Choroid plexus epithelial cell (primary cell): Measurements from ENCODE around the gene TAT.
"Not testable (repeated sequence)": the region's sequence is repeated elsewhere in the genome, so short reads cannot be mapped to it uniquely, and the experiment has no call there.

Source experiments
- DNase-seq: peaks from one replicate; pipeline ENCODE4 v3.0.0-alpha.2; 2010; ENCODE audit warnings: low read depth
- H3K4me3 ChIP-seq: 2 replicates; pipeline ENCODE4 v1.5.1; 2011; ENCODE audit warnings: low read depth, mild to moderate bottlenecking, control low read depth, low read length, moderate library complexity
- TF ChIP-seq, protein P1 (sequence below): conservative IDR thresholded peaks from 2 replicates; pipeline ENCODE4 v1.5.1; 2011; ENCODE audit warnings: low read depth, mild to moderate bottlenecking, control low read depth, inconsistent platforms, low read length, moderate library complexity

TAT gene

DNA sequence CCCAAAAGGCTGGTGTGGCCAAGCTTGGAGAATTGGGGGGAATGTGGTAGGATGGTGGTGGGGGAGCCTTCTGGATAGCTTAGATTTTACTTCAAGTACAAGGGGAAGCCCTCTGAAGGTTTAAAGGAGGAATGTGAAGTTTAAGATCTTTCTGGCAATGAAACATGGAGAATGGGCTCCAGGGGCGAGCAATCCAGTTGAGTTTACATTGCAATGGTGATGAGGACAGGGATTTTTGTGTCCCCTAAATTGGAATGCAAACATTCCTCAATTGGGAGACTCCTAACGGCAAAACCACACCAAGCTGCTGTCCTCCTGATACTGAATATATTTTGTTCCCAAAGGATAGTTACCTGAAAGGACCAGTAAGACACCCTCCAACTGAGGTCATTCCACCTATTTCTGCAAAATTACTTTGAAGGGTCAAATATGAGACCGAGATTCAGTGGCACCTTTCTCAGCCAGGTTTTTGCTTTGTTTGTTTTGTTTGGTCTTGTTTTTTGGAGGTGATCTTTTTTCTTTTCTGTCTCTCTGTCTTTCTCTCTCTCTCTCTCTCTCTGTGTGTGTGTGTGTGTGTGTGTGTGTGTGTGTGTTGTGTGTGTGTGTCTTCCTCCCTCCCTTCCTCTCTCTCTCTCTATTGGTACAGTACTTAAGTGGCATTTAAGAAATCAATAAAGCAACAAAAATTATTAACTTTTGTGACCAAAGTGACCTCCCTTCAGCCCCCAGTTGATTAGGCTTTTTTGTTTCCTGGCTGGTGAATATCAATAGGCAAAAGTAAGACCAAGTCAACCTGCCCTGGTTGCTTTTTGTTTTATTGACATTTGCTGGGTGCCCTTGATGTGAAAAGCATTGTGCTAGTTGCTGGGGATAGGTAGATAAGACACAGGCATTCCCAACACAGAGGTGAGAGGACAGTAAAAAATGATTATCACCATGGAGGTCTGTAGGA is 16.4 kb upstream of the TAT start:
- no peak for DNase-seq
- TF ChIP-seq, protein P1, sequence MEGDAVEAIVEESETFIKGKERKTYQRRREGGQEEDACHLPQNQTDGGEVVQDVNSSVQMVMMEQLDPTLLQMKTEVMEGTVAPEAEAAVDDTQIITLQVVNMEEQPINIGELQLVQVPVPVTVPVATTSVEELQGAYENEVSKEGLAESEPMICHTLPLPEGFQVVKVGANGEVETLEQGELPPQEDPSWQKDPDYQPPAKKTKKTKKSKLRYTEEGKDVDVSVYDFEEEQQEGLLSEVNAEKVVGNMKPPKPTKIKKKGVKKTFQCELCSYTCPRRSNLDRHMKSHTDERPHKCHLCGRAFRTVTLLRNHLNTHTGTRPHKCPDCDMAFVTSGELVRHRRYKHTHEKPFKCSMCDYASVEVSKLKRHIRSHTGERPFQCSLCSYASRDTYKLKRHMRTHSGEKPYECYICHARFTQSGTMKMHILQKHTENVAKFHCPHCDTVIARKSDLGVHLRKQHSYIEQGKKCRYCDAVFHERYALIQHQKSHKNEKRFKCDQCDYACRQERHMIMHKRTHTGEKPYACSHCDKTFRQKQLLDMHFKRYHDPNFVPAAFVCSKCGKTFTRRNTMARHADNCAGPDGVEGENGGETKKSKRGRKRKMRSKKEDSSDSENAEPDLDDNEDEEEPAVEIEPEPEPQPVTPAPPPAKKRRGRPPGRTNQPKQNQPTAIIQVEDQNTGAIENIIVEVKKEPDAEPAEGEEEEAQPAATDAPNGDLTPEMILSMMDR, result no peak
- no peak overlapping the region for H3K4me3 ChIP-seq

DNA sequence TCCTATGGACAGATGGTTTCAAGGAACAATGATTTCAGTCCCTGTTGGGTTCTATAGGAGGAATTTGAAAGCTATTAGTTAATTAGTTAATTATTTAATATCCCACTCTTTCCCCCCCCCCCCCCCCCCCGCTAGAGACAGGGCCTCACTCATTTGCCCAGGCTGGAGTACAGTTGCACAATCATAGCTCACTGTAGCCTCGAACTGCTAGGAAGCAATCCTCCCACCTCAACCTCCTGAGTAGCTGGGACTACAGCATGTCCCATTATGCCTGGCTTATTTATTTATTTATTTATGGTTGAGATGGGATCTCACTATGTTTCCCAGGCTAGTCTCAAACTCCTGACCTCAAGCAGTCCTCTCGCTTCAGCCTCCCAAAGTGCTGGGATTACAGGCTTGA is 15.0 kb upstream of the TAT start:
- no peak overlapping the region for H3K4me3 ChIP-seq
- no peak for DNase-seq
- TF ChIP-seq, protein P1, result no peak

DNA sequence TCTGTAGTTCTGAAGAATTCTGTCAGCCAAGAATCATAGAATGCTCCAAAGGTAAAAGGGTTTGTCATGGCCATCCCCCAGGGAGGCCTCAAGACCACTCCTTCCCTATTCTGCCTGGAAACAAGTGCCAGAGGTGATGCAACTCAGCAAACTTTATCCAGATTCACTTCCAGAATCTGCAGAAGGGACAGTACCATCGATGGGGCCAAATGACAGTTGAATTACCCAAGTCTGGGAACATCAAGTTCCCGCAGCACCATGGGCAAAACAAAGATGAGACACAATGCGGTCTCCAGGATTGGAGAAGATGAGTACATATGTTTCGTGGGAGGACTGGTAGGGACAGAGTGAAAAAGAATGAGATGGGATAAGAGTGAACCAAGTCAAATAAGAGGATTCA is 13.7 kb upstream of the TAT start:
- TF ChIP-seq, protein P1, result no peak
- DNase-seq, result no peak
- H3K4me3 ChIP-seq, result no peak overlapping the region

DNA sequence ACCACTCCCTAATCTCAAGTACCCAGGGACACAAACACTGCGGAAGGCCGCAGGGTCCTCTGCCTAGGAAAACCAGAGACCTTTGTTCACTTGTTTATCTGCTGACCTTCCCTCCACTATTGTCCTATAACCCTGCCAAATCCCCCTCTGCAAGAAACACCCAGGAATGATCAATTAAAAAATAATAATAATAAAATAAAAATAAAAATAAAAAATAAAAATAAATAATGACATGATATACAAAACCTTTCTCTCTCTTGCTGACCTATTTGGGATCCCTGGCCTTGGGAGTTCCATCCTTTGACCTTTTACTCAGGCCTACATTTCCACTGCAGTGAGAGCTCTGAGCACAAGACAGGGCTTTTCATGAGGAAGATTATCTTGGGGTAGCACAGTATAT is 13.2 kb upstream of the TAT start:
- not testable (repeated sequence) for DNase-seq, H3K4me3 ChIP-seq

DNA sequence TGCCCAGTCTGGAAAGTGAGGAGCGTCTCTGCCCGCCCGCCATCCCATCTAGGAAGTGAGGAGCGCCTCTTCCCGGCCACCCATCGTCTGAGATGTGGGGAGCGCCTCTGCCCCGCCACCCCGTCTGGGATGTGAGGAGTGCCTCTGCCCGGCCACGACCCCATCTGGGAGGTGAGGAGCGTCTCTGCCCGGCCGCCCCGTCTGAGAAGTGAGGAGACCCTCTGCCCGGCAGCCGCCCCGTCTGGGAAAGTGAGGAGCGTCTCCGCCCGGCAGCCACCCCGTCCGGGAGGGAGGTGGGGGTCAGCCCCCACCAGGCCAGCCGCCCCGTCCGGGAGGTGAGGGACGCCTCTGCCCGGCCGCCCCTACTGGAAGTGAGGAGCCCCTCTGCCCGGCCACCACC is 12.4 kb upstream of the TAT start:
- DNase-seq, result not testable (repeated sequence)

DNA sequence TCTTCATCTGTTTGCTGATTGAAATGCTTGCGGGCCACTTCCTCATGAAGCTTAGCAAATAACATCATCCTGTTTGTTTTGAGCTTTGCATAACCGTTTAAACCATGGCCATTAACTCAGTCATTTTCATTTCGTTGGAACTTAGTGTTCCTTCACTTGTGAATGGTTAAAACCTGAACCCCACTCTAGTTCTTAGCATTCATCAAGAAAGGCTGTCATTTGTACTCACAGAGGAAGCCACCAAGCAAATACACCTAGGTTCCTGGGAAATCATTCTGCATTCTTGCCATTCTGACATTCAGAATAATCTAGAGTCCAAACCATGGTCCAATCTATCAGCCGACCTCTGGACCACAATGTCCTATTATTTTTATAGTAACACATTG is 8.4 kb upstream of the TAT start:
- TF ChIP-seq, protein P1, result no peak
- DNase-seq, result no peak
- no peak overlapping the region for H3K4me3 ChIP-seq

More for the DNA sequence above, 12.4 kb upstream of the TAT start:
- H3K4me3 ChIP-seq, result not testable (repeated sequence)

DNA sequence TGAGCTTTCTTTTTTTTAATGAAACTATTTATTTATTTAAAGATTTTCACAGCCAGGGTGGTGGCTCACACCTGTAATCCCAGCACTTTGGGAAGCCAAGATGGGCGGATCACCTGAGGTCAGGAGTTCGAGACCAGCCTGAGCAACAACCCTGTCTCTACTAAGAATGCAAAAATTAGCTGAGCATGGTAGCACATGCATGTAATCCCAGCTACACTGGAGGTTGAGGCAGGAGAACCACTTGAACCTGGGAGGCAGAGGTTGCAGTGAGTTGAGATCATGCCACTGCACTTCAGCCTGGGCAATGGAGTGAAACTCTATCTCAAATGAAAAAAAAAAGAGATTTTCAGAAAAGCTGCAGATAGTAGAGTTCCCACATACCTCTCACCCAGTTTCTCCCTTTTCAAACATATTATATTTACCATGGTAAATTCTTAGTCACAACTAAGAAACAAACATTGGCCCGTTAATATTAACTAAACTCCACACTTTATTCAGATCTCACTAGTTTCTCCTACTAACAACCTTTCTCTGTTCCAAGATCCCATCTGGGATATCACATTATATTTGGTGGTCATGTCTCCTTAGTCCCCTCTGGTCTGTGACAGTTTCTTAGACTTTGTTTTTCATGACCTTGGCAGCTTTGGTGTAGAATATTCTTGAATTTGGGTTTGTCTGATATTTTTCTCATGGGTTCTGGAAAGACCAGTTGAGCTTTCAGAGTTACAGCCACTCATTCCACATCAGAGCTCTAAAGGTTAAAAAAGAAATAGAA is 7.8 kb upstream of the TAT start:
- no peak for DNase-seq
- no peak overlapping the region for H3K4me3 ChIP-seq
- TF ChIP-seq, protein P1, result no peak

DNA sequence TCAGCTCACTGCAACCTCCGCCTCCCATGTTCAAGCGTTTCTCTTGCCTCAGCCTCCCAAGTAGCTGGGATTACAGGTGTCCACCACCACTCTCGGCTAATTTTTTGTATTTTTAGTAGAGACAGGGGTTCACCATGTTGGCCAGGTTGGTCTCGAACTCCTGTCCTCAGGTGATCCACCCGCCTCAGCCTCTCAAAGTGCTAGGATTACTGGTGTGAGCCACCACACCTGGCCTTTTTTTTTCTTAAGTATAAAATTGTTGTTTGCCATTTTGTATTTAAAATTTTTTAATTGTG is 5.6 kb upstream of the TAT start:
- DNase-seq, H3K4me3 ChIP-seq: not testable (repeated sequence)
